ENCODE data around the gene PSMF1. TPM values are rescaled to one million over a fixed set of nuclear protein-coding genes. Genes with fewer than 3 reads are reported as not detected.

Gene PSMF1
- total RNA-seq, 1 donor from 2014 or later, result 34.0 TPM

DNA sequence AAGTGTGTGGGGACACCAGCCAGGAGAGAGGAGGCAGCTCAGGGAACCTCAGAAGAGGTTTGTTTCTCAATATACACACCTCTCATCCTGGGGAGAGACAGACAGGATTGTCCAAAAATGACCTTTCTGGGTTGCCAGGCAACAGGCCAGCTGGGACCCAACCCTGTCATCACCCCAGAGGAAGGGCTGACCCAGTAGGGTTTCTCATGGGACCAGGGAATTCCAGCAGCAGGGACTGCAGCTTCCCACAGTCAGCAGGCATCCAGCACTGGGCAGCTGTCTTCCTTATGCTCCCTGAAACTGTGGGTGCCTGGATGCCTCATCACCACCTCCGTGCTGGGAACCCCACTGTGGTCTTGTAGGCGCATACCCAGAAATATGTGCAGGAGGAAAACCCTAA lies 86.2 kb downstream of the PSMF1 start:
- H3K9me3 ChIP-seq (ENCODE audit: low read depth), result no peaks in the 10 kb centered on the region
- peaks cover 2% of the 10 kb centered on the region for H3K4me1 Mint-ChIP-seq

DNA sequence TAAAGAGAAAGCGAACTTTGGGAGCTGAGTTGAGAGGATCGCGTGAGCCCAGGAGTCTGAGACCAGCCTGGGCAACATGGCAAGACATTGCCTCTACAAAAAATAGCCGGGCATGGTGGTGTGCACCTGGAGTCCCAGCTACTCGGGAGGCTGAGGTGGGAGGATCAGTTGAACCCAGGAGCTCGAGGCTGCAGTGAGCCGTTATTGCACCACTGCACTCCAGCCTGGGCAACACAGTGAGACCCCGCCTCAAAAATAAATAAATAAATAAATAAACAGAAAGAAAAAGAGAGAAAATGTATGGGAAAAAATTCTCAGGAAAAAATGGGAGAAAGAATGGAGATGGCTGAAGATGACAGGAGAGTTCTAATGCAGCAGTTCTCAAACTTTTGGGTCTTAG lies 87.4 kb downstream of the PSMF1 start:
- H3K27me3 ChIP-seq, result peaks cover 26% of the 10 kb centered on the region

More for the DNA sequence above, 86.2 kb downstream of the PSMF1 start:
- no peak overlapping the region for H2AFZ ChIP-seq (replicated peaks)
- TF ChIP-seq EZH2phosphoT487 (IDR thresholded peaks at IDR 0.05), result no peak
- TF ChIP-seq, protein P1, sequence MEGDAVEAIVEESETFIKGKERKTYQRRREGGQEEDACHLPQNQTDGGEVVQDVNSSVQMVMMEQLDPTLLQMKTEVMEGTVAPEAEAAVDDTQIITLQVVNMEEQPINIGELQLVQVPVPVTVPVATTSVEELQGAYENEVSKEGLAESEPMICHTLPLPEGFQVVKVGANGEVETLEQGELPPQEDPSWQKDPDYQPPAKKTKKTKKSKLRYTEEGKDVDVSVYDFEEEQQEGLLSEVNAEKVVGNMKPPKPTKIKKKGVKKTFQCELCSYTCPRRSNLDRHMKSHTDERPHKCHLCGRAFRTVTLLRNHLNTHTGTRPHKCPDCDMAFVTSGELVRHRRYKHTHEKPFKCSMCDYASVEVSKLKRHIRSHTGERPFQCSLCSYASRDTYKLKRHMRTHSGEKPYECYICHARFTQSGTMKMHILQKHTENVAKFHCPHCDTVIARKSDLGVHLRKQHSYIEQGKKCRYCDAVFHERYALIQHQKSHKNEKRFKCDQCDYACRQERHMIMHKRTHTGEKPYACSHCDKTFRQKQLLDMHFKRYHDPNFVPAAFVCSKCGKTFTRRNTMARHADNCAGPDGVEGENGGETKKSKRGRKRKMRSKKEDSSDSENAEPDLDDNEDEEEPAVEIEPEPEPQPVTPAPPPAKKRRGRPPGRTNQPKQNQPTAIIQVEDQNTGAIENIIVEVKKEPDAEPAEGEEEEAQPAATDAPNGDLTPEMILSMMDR (IDR thresholded peaks at IDR 0.05), result no peak
- TF ChIP-seq EZH2 (IDR thresholded peaks at IDR 0.05), result no peak
- no peak overlapping the region for H3K4me3 Mint-ChIP-seq
- no peaks in the 10 kb centered on the region for H4K20me1 ChIP-seq (ENCODE audit: low read depth)
- DNase-seq (ENCODE audit: low spot score), result no peak
- no peaks in the 10 kb centered on the region for H3F3A ChIP-seq (ENCODE audit: low read depth)
- H3K9ac ChIP-seq, result no peak overlapping the region
- H3K27ac Mint-ChIP-seq, result no peak overlapping the region
- H3K36me3 ChIP-seq, result no peaks in the 10 kb centered on the region
- H3K27me3 ChIP-seq, result peaks cover 15% of the 10 kb centered on the region
- H3K79me2 ChIP-seq (ENCODE audit: low read depth), result no peaks in the 10 kb centered on the region
- H3K4me2 ChIP-seq, result no peak overlapping the region
- no peaks in the 10 kb centered on the region for H3K4me1 ChIP-seq
- no peaks in the 10 kb centered on the region for H3K36me3 Mint-ChIP-seq
- H3K27ac ChIP-seq, result no peak overlapping the region
- H3K27me3 Mint-ChIP-seq (ENCODE audit: insufficient read depth, low read depth), result peaks cover 6% of the 10 kb centered on the region
- H3K4me3 ChIP-seq, result no peak overlapping the region
- no peaks in the 10 kb centered on the region for H3K9me3 Mint-ChIP-seq

DNA sequence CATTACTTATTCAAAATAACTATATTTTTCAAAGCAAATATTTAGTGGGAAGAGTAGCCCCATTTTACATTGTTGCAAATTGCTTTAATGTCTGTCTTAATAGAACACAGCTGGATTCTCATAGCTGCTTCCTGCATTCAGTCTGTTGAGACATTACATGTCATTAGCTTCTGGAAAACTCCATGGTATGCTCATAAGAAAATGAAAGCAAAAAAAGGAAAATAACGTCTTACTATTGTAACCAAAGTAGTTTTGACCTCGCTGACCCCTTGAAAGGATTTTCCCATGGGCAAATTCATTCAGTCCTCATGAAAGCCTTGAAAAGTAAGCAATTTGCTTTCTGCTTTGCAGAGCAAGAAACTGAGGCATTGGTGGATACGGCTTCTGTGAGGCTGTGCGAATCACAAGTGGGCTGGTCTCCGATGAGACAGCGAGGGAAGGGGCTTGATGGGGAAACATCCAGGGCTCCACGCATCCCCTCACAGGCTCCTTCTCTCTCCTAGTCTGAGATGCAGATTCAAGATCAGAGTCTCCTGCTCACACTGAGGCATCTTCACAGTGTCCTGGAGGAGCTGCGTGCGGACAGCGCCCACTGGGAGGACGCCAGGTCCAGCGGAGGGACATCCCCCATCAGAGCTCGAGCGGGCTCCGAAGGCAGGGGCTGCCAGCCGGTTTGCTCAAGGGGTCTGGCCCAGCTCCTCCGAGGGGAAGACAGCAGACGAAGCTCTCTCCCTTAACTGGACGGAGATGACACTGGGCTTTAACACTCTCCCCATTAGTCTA lies 88.2 kb downstream of the PSMF1 start:
- Mint-ChIP-seq H3K4me3 (no peak overlapping the region), H3K4me1 (peaks cover 2% of the 10 kb centered on the region), H3K36me3 (no peaks in the 10 kb centered on the region), H3K9me3 (no peaks in the 10 kb centered on the region), H3K27ac (no peak overlapping the region), H3K27me3 (ENCODE audit: insufficient read depth, low read depth) (peaks cover 7% of the 10 kb centered on the region)
- no peak for DNase-seq (ENCODE audit: low spot score)
- Histone ChIP-seq H3K36me3 (no peaks in the 10 kb centered on the region), H3K27ac (no peak overlapping the region), H3K4me2 (no peak overlapping the region), H3K4me3 (no peak overlapping the region), H3K9me3 (ENCODE audit: low read depth) (no peaks in the 10 kb centered on the region), H3K4me1 (no peaks in the 10 kb centered on the region), H3F3A (ENCODE audit: low read depth) (no peaks in the 10 kb centered on the region), H2AFZ (replicated peaks) (no peak overlapping the region), H3K79me2 (ENCODE audit: low read depth) (no peaks in the 10 kb centered on the region), H3K27me3 (peaks cover 29% of the 10 kb centered on the region), H3K9ac (no peak overlapping the region), H4K20me1 (ENCODE audit: low read depth) (no peaks in the 10 kb centered on the region)
- TF ChIP-seq EZH2phosphoT487 (IDR thresholded peaks at IDR 0.05), result no peak
- TF ChIP-seq, protein P1 (IDR thresholded peaks at IDR 0.05), result no peak

More for the DNA sequence above, 87.4 kb downstream of the PSMF1 start:
- no peaks in the 10 kb centered on the region for H3K9me3 ChIP-seq (ENCODE audit: low read depth)
- no peak overlapping the region for H3K4me2 ChIP-seq
- no peak overlapping the region for H3K4me3 ChIP-seq
- H3K79me2 ChIP-seq (ENCODE audit: low read depth), result no peaks in the 10 kb centered on the region
- DNase-seq (ENCODE audit: low spot score), result no peak
- TF ChIP-seq, protein P1 (IDR thresholded peaks at IDR 0.05), result no peak
- TF ChIP-seq EZH2phosphoT487 (IDR thresholded peaks at IDR 0.05) (no peak), EZH2 (IDR thresholded peaks at IDR 0.05) (no peak)
- Mint-ChIP-seq H3K4me1 (peaks cover 2% of the 10 kb centered on the region), H3K27ac (no peak overlapping the region), H3K27me3 (ENCODE audit: insufficient read depth, low read depth) (peaks cover 6% of the 10 kb centered on the region), H3K9me3 (no peaks in the 10 kb centered on the region), H3K4me3 (no peak overlapping the region), H3K36me3 (no peaks in the 10 kb centered on the region)
- H3F3A ChIP-seq (ENCODE audit: low read depth), result no peaks in the 10 kb centered on the region
- H3K9ac ChIP-seq, result no peak overlapping the region
- no peak overlapping the region for H3K27ac ChIP-seq
- no peak overlapping the region for H2AFZ ChIP-seq (replicated peaks)
- no peaks in the 10 kb centered on the region for H3K4me1 ChIP-seq
- H4K20me1 ChIP-seq (ENCODE audit: low read depth), result no peaks in the 10 kb centered on the region
- H3K36me3 ChIP-seq, result no peaks in the 10 kb centered on the region
